Peyer's patch (tissue), 4 donors: ENCODE data around the gene ATXN3.

Experiments
- CTCF ChIP-seq, 6 experiments: fragments of 450-650 bp in 4 of 6; fragments of 200-600 bp in 2 of 6; sonication (generic) in 1 of 6; IDR thresholded peaks; one replicate each; pipeline ENCODE4 v1.5.1; 2017 to 2019; ENCODE audit warnings: antibody characterized with exemption in 6 of 6, mild to moderate bottlenecking in 3 of 6, moderate library complexity in 1 of 6
- POLR2A ChIP-seq, 2 donors: fragments of 450-650 bp; IDR thresholded peaks; one replicate each; pipeline ENCODE4 v1.5.1; 2017; ENCODE audit warnings: antibody characterized with exemption in 2 of 2, mild to moderate bottlenecking in 2 of 2, moderate library complexity in 2 of 2

GRCh38 chr14:92009604-92010003 is 96.8 kb downstream of the ATXN3 start:
- TF ChIP-seq POLR2A (IDR thresholded peaks at IDR 0.05) (no peak), CTCF (IDR thresholded peaks at IDR 0.05) (no peak)
